ENCODE data around the gene LATS2.

The LATS2 gene

GRCh38 chr13:20940083-20940482, 121.3 kb downstream of the LATS2 start:
- peak; percentile 37; the same call in 1 of the 2 replicates for TF ChIP-seq PRDM6 (tag by site-specific recombination; IDR thresholded peaks at IDR 0.05)
- no peak for TF ChIP-seq KLF10 (tag by site-specific recombination; IDR thresholded peaks at IDR 0.05)
- ChIA-PET CTCF (no interaction called here), POLR2A (no interaction called here)
- no peaks in the 10 kb centered on the region for H3K9me3 ChIP-seq (ENCODE audit: control insufficient read depth, insufficient read depth, low read depth, low read length)
- H3K27ac ChIP-seq (ENCODE audit: extremely low read depth, low read depth, low read length), result no peak overlapping the region
- no peaks in the 10 kb centered on the region for H3K36me3 ChIP-seq (ENCODE audit: control insufficient read depth in 2 of 2, insufficient read depth in 1 of 2, low read length in 2 of 2)
- peaks cover 3% of the 10 kb centered on the region; the same call in 1 of the 2 replicates for H3K4me1 ChIP-seq (ENCODE audit: control insufficient read depth, insufficient read depth, low read length)
- no peak overlapping the region for H3K4me3 ChIP-seq (ENCODE audit: low read depth, low read length)

- CTCF ChIA-PET, result no interaction called here
- Histone ChIP-seq H3K36me3 (ENCODE audit: control insufficient read depth in 2 of 2, insufficient read depth in 1 of 2, low read length in 2 of 2) (no peaks in the 10 kb centered on the region), H3K27ac (ENCODE audit: extremely low read depth, low read depth, low read length) (no peak overlapping the region), H3K4me3 (ENCODE audit: low read depth, low read length) (no peak overlapping the region), H3K9me3 (ENCODE audit: control insufficient read depth, insufficient read depth, low read depth, low read length) (no peaks in the 10 kb centered on the region), H3K4me1 (ENCODE audit: control insufficient read depth, insufficient read depth, low read length) (peaks cover 3% of the 10 kb centered on the region; the same call in 1 of the 2 replicates)
- POLR2A ChIA-PET, result no interaction called here
- TF ChIP-seq ZSCAN18 (tag by site-specific recombination; IDR thresholded peaks at IDR 0.05) (no peak), ZFP3 (tag by site-specific recombination; IDR thresholded peaks at IDR 0.05; ENCODE audit: low read depth) (no peak), ZNF658 (tag by site-specific recombination; IDR thresholded peaks at IDR 0.05) (no peak), ZNF24 (tag by site-specific recombination; IDR thresholded peaks at IDR 0.05) (no peak), ZNF416 (tag by site-specific recombination; IDR thresholded peaks at IDR 0.05) (no peak), BCL6B (tag by site-specific recombination; IDR thresholded peaks at IDR 0.05) (no peak), ZNF335 (tag by site-specific recombination; conservative IDR thresholded peaks at IDR 0.05) (0 out of 2 replicates have a peak, but pooled peaks have one; percentile 13)
Measured at GRCh38 chr13:20939662-20940061, 121.7 kb downstream of the LATS2 start.

GRCh38 chr13:20938302-20938701, 123.1 kb downstream of the LATS2 start:
- POLR2A ChIA-PET, result no interaction called here

More at GRCh38 chr13:20938302-20938701, 123.1 kb downstream of the LATS2 start:
- Histone ChIP-seq H3K27ac (ENCODE audit: extremely low read depth, low read depth, low read length) (no peak overlapping the region), H3K9me3 (ENCODE audit: control insufficient read depth, insufficient read depth, low read depth, low read length) (no peaks in the 10 kb centered on the region), H3K36me3 (ENCODE audit: control insufficient read depth in 2 of 2, insufficient read depth in 1 of 2, low read length in 2 of 2) (no peaks in the 10 kb centered on the region), H3K4me1 (ENCODE audit: control insufficient read depth, insufficient read depth, low read length) (peaks cover 3% of the 10 kb centered on the region; the same call in 1 of the 2 replicates), H3K4me3 (ENCODE audit: low read depth, low read length) (no peak overlapping the region)
- TF ChIP-seq ZBTB17 (tag by site-specific recombination; IDR thresholded peaks at IDR 0.05), result no peak
- no peak for TF ChIP-seq PRDM1 (tag by site-specific recombination; IDR thresholded peaks at IDR 0.05)
- TF ChIP-seq ZNF544 (tag by site-specific recombination; IDR thresholded peaks at IDR 0.05), result no peak
- TF ChIP-seq ZNF521 (tag by site-specific recombination; IDR thresholded peaks at IDR 0.05), result no peak
- TF ChIP-seq ZNF24 (tag by site-specific recombination; IDR thresholded peaks at IDR 0.05), result no peak
- no peak for TF ChIP-seq ZNF26 (tag by site-specific recombination; IDR thresholded peaks at IDR 0.05)
- no peak for TF ChIP-seq KLF10 (tag by site-specific recombination; IDR thresholded peaks at IDR 0.05)
- CTCF ChIA-PET, result no interaction called here

All from HEK293 (cell line).